Right cardiac atrium (tissue), 5 donors: ENCODE data around the gene RPUSD3. TPM values are rescaled to one million over a fixed set of nuclear protein-coding genes. Genes with fewer than 3 reads are reported as not detected.

Experiments used
- ATAC-seq, 2 donors: fragments of 200-7000 bp; cut with Tn5 transposase; one replicate each; pipeline versions ENCODE4 v1.8.0 to v1.9.1; 2020; ENCODE audit warnings: moderate library complexity in 2 of 2, mild to moderate bottlenecking in 1 of 2
- DNase-seq, 3 donors: peaks; one replicate each; pipeline ENCODE4 v3.0.0-alpha.2; 2020
- H3K27ac ChIP-seq: one replicate; pipeline ENCODE4 v1.5.1; 2013; ENCODE audit warnings: mild to moderate bottlenecking, low read length, control low read depth, moderate library complexity
- H3K27me3 ChIP-seq: one replicate; pipeline ENCODE4 v1.6.1; 2013; ENCODE audit not compliant: control insufficient read depth, insufficient read depth
- H3K4me1 ChIP-seq: one replicate; pipeline ENCODE4 v1.6.1; 2013; ENCODE audit warnings: low read length; ENCODE audit not compliant: control insufficient read depth, insufficient read depth
- H3K4me3 ChIP-seq: one replicate; pipeline ENCODE4 v1.5.1; 2013; ENCODE audit warnings: low read length, control low read depth
- H3K9me3 ChIP-seq: one replicate; pipeline ENCODE4 v1.6.1; 2013; ENCODE audit warnings: low read length; ENCODE audit not compliant: control insufficient read depth
- WGBS: extraction: QIAGEN DNeasy Blood & Tissue Kit; methylation state at CpG from one replicate; pipeline ENCODE4 v1.1.7; 2013; 5-methylcytosine and 5-hydroxymethylcytosine counted together
- intact Hi-C, 4 donors: fragments of 100-400 bp; cut with DNase I; formaldehyde crosslinking; loops; one replicate each; pipeline versions ENCODE4 v1.11.0 to v1.14.0; 2022 to 2023
- polyA plus RNA-seq: library from polyadenylated mRNA; stranded (reverse); fragments of 200-250 nt; gene quantifications from one replicate; pipeline ENCODE4 v1.2.3, GENCODE V29; 2013
- total RNA-seq, 4 donors: library from RNA; stranded (reverse); fragmentation: NEBNext Ultra II Directional; extraction: Animal tissue kit (Norgen Biotek cat#: 25700); gene quantifications; one replicate each; pipeline ENCODE4 v1.2.1, GENCODE V29; 2021
- donor health status: healthy with polysubstance abuse.
- donor health status: DM: no; HTN: yes; CAD: no.
- donor health status: DM: no; HTN: no; CAD: no.
- donor health status: DM: no; HTN: yes; CAD: no; lungs with severe emphysema.
- donor health status: DM: yes; HTN: yes; CAD: no.

RPUSD3 gene
- total and polyA plus RNA-seq, 5 donors: 31.2 to 43.3 (median 37.7) TPM

- intact Hi-C loops: no loop called here
- ATAC-seq: no peak
- WGBS: 91% methylated on average over 9 of the region's 9 CpGs
Observed at GRCh38 chr3:9833078-9833477, 10.7 kb downstream of the RPUSD3 start.

GRCh38 chr3:9831253-9831652 is 12.6 kb downstream of the RPUSD3 start:
- H3K27ac ChIP-seq: no peak overlapping the region
- H3K4me1 ChIP-seq: no peaks in the 10 kb centered on the region
- H3K4me3 ChIP-seq: no peak overlapping the region
- H3K9me3 ChIP-seq: no peaks in the 10 kb centered on the region
- WGBS: 92% methylated on average over 3 of the region's 3 CpGs
- ATAC-seq (no peak), DNase-seq (no peak)
- no peaks in the 10 kb centered on the region for H3K27me3 ChIP-seq
- intact Hi-C loops: no loop called here

More at GRCh38 chr3:9833078-9833477, 10.7 kb downstream of the RPUSD3 start:
- no peaks in the 10 kb centered on the region for H3K4me1 ChIP-seq
- H3K9me3 ChIP-seq: no peaks in the 10 kb centered on the region
- H3K27me3 ChIP-seq: no peaks in the 10 kb centered on the region
- H3K27ac ChIP-seq: no peak overlapping the region
- no peak for DNase-seq
- H3K4me3 ChIP-seq: no peak overlapping the region

DNA sequence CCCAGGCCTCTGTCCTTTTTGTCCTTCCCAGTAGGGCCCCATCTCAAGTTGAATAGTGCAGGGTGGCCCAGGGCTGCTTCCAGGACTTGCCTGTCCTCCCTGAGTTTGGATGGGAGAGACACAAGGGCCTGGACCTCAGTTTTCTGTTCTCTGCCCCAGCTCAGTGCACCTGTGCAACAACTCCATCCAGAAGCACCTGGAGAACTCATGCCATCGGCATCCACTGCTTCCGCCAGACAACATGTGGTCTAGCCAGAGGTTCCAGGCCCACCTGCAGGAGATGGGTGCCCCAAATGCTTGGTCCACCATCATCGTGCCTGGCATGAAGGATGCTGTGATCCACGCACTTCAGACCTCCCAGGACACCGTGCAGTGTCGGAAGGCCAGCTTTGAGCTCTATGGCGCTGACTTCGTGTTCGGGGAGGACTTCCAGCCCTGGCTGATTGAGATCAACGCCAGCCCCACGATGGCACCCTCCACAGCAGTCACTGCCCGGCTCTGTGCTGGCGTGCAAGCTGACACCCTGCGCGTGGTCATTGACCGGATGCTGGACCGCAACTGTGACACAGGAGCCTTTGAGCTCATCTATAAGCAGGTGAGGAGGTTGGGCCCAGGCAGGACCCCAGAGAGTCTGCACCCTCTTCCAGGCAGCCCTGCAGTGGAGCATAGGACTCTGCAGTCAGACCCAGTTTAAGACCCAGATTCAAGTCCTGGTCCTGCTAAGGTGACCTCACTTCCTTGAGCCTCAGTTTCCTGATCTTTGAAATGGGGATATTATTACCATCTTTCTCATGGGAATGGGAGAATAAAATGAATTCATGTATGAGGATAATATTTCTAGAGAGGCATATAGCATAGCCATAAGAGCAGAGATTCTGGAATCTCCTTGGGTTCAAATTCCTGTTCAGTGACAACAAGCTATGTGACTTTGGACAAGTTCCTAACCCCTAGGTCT is 14.7 kb downstream of the RPUSD3 start:
- intact Hi-C loops: no loop called here
- ATAC-seq (peak in 1 of 2 donors; percentile 20), DNase-seq (no peak)
- H3K9me3 ChIP-seq: no peaks in the 10 kb centered on the region
- no peaks in the 10 kb centered on the region for H3K27me3 ChIP-seq
- H3K4me1 ChIP-seq: no peaks in the 10 kb centered on the region
- WGBS: 95% methylated on average over 17 of the region's 17 CpGs
- no peak overlapping the region for H3K27ac ChIP-seq
- H3K4me3 ChIP-seq: no peak overlapping the region

DNA sequence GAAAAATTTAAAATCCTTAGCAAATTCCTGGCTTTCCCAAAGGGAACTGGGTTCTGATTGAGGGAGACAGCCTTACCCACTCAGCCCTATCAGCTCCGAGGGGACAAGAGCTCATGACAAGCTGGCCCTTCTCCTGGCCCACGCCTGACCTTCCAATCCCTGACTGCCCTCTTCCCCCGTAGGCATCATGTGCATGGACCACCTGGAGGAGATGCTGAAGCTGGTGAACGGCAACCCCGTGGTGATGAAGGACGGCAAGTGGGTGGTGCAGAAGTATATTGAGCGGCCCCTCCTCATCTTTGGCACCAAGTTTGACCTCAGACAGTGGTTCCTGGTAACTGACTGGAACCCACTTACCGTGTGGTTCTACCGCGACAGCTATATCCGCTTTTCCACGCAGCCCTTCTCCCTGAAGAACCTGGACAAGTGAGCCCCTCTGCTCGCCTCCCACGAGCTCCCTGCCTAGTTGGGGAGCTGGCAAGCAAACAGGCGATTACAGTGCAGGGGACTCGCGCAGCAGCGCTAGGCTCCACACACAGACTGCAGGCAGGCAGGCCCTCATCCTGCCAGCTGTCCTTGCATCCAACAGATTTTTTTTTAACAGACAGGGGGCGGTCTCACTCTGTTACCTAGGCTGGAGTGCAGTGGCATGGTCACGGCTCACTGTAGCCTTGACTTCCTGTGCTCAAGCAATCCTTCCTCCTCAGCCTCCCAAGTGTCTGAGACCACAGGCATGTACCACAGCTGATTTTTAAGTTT is 16.8 kb downstream of the RPUSD3 start:
- ATAC-seq: peak in 1 of 2 donors; percentile 37
- no peaks in the 10 kb centered on the region for H3K27me3 ChIP-seq
- H3K4me3 ChIP-seq: no peak overlapping the region
- no peak for DNase-seq
- no peaks in the 10 kb centered on the region for H3K4me1 ChIP-seq
- intact Hi-C loops: no loop called here
- WGBS: 77% methylated on average over 20 of the region's 20 CpGs
- H3K9me3 ChIP-seq: no peaks in the 10 kb centered on the region
- H3K27ac ChIP-seq: no peak overlapping the region

DNA sequence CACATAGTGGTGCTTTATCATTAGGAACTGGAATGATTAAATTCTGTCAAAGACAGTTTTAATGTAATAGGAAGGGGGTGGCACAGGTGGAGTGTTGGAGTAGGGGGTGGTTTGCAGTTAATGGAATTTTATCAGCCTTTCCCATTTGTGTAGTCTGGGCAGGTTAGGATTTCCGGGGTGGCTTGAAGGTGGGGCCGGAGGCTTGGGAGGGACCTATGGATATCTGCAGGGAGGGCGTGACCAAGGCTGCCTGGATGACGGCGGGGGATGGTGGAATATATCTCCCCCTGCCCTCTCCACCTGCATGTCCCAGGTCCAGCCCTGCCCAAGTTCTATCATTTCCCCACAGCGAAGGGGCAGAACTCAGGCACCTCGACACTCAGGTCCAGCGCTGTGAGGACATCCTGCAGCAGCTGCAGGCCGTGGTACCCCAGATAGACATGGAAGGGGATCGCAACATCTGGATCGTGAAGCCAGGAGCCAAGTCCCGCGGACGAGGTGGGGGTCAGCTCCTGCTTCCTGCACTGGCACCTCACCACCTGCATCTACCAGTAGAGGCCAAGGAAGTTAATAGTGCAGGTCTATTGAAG is 18.3 kb downstream of the RPUSD3 start:
- DNase-seq: no peak
- intact Hi-C loops: no loop called here
- 71% methylated on average over 14 of the region's 14 CpGs for WGBS
- no peaks in the 10 kb centered on the region for H3K4me1 ChIP-seq
- peak in 1 of 2 donors; percentile 24 for ATAC-seq
- no peaks in the 10 kb centered on the region for H3K27me3 ChIP-seq
- no peak overlapping the region for H3K27ac ChIP-seq
- no peaks in the 10 kb centered on the region for H3K9me3 ChIP-seq
- no peak overlapping the region for H3K4me3 ChIP-seq

DNA sequence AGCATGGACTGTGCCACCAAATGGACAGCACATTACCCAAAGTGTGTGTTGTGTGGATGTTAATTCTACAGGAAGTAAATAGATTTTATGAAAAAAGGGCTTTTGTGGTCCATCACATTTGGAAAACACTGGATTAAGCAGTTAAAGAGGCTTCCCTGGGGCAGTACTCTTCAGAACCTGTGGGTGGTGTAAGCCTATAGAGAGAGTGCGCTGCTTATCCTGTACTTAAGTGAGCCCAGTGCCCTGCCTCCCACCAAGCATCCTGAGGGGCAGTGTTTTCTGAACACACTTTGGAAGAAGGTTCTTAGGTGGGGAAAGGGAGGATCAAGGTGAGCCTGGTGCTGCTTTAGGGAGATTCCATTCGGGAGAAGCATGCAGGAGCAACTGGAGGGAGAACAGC is 22.9 kb downstream of the RPUSD3 start:
- ATAC-seq (no peak), DNase-seq (no peak)
- H3K9me3 ChIP-seq: no peaks in the 10 kb centered on the region
- intact Hi-C loops: no loop called here
- no peak overlapping the region for H3K27ac ChIP-seq
- WGBS: 73% methylated on average over 2 of the region's 2 CpGs
- no peaks in the 10 kb centered on the region for H3K27me3 ChIP-seq
- H3K4me1 ChIP-seq: no peaks in the 10 kb centered on the region
- no peak overlapping the region for H3K4me3 ChIP-seq

DNA sequence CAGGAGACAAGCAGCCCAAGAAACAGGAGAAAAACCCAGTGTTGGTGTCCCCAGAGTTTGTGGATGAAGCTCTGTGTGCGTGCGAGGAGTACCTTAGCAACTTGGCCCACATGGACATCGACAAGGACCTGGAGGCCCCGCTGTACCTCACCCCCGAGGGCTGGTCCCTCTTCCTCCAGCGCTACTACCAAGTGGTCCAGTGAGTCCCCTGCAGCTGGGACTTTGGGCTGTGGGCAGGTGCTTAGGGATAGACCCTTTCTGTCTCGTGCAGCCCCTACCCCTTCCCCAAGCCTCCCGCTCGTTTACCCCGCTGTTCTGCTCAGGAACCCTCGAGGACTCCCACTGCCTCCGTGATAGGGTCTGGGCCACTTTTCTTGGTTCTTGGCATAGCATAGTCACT is 23.3 kb downstream of the RPUSD3 start:
- DNase-seq (no peak), ATAC-seq (no peak)
- Histone ChIP-seq H3K27ac (no peak overlapping the region), H3K9me3 (no peaks in the 10 kb centered on the region), H3K4me1 (no peaks in the 10 kb centered on the region), H3K4me3 (no peak overlapping the region), H3K27me3 (no peaks in the 10 kb centered on the region)
- WGBS: 89% methylated on average over 12 of the region's 12 CpGs
- intact Hi-C loops: no loop called here

DNA sequence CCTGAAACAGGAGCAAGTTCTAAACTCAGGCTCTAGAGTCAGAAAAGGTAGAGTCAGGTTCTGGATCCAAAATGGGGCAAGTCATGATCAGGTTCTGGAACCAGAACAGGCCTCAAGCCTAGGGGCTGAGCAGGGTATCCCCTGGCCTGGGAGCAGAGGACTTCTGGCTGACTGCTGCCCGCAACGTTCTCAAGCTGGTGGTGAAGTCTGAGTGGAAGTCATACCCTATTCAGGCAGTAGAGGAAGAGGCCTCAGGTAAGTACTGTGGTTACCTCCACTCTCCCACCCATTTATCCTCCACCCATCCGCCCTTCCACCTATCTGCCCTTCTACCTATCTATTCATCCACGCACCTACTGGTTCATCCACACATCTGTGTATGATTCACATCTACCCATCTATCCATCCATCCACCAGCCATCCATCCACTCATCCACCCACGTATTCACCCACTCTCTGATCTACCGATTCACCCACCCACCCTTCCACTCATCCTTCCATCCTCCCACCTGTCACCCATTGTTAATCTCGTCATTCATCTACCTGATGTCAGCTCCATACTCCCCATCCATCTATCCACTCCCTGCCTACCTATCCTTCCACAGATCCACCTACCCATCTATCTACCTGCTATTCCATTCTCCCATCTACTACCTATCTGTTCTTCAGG is 25.0 kb downstream of the RPUSD3 start:
- no peaks in the 10 kb centered on the region for H3K27me3 ChIP-seq
- no peak overlapping the region for H3K4me3 ChIP-seq
- no peak overlapping the region for H3K27ac ChIP-seq
- no peak for DNase-seq
- ATAC-seq: no peak
- WGBS: 81% methylated on average over 7 of the region's 7 CpGs
- intact Hi-C loops: no loop called here
- no peaks in the 10 kb centered on the region for H3K4me1 ChIP-seq
- no peaks in the 10 kb centered on the region for H3K9me3 ChIP-seq

DNA sequence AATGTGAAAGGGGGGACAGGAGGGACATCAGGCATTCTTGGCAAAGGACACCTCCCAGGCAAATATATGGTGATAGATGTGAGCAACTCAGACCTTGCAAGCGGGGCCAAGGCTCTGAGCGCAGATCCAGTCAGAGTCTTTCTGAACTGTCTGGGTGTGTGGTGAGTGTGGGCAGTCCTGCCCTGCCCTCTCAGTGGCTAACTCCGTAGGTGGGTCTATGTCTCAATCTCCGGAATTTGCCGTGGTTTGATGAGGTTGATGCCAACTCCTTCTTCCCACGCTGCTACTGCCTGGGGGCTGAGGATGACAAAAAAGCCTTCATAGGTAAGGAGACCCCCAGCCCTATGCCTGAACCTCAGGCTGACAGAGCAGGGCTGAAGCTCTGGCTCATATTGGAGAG is 26.4 kb downstream of the RPUSD3 start:
- ATAC-seq (no peak), DNase-seq (no peak)

GRCh38 chr3:9815986-9816385 is 27.8 kb downstream of the RPUSD3 start:
- no peak overlapping the region for H3K4me3 ChIP-seq
- H3K9me3 ChIP-seq: no peaks in the 10 kb centered on the region
- DNase-seq (no peak), ATAC-seq (no peak)
- intact Hi-C loops: no loop called here
- 87% methylated on average over 9 of the region's 9 CpGs for WGBS
- H3K27me3 ChIP-seq: no peaks in the 10 kb centered on the region
- H3K27ac ChIP-seq: no peak overlapping the region
- H3K4me1 ChIP-seq: peaks cover 2% of the 10 kb centered on the region

More for the DNA sequence above, 26.4 kb downstream of the RPUSD3 start:
- 89% methylated on average over 6 of the region's 6 CpGs for WGBS
- Histone ChIP-seq H3K27ac (no peak overlapping the region), H3K27me3 (no peaks in the 10 kb centered on the region), H3K9me3 (no peaks in the 10 kb centered on the region), H3K4me3 (no peak overlapping the region), H3K4me1 (no peaks in the 10 kb centered on the region)
- intact Hi-C loops: no loop called here
